BJ (cell line): ENCODE data around the gene ZDHHC18. TPM values are rescaled to one million over a fixed set of nuclear protein-coding genes. Genes with fewer than 3 reads are reported as not detected.
"Not testable (repeated sequence)": the region's sequence is repeated elsewhere in the genome, so short reads cannot be mapped to it uniquely, and the experiment has no call there.

Experiments
- CTCF ChIA-PET: fragments of 350-600 bp; formaldehyde crosslinking; extraction: SDS; loops from one replicate; lab custom pipeline; 2021; ENCODE audit warnings: antibody characterized with exemption, inconsistent platforms; lab: Yijun Ruan, JAX
- POLR2A ChIA-PET: fragments of 300-600 bp; sonication (Branson Sonifier 250); formaldehyde crosslinking; extraction: SDS; loops from one replicate; lab custom pipeline; 2021; ENCODE audit warnings: antibody characterized with exemption; lab: Charles Lee
- DNase-seq: peaks from one replicate; pipeline ENCODE4 v3.0.0-alpha.2; 2011; ENCODE audit warnings: low read depth
- H3K27me3 ChIP-seq: 2 replicates; pipeline ENCODE4 v1.6.0; 2011; ENCODE audit warnings: low read length; ENCODE audit not compliant: control insufficient read depth, insufficient read depth
- H3K36me3 ChIP-seq: 2 replicates; pipeline ENCODE4 v1.5.1; 2011; ENCODE audit warnings: low read length; ENCODE audit not compliant: control insufficient read depth, insufficient read depth
- H3K4me3 ChIP-seq: 2 replicates; pipeline ENCODE4 v1.5.1; 2011; ENCODE audit warnings: low read depth, mild to moderate bottlenecking, control low read depth, low read length
- polyA plus RNA-seq: library from polyadenylated mRNA; depleted of rRNA; stranded (reverse); fragments of >200 nt; gene quantifications from 2 replicates; pipeline ENCODE4 v1.2.3, GENCODE V29; 2011
- TF ChIP-seq, protein P1 (sequence below): IDR thresholded peaks from 2 replicates; pipeline ENCODE4 v1.5.1; 2011; ENCODE audit warnings: low read depth, mild to moderate bottlenecking, control low read depth, inconsistent platforms, low read length, moderate library complexity; ENCODE audit not compliant: insufficient read depth

Gene ZDHHC18
- polyA plus RNA-seq, 1 experiment = 42.1 TPM

DNA sequence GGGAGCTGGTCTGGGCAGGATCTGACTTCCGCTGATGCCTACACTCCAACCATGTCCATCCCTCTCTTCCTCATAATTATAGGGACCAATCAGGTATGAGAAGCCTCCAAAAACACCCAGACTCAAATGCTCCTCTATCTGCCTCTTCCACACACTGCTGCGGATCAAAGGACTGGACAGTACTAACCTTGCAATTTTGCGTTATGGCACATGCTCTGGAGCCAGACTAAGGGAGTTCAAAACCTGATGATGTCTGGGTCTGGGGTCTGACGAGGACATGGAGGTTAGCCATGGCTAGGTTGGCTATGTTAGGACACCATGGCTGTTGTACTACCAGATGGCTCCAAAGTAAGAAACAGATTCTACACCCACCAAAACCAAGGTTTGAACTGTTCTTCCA lies 53.3 kb downstream of the ZDHHC18 start:
- TF ChIP-seq, protein P1, sequence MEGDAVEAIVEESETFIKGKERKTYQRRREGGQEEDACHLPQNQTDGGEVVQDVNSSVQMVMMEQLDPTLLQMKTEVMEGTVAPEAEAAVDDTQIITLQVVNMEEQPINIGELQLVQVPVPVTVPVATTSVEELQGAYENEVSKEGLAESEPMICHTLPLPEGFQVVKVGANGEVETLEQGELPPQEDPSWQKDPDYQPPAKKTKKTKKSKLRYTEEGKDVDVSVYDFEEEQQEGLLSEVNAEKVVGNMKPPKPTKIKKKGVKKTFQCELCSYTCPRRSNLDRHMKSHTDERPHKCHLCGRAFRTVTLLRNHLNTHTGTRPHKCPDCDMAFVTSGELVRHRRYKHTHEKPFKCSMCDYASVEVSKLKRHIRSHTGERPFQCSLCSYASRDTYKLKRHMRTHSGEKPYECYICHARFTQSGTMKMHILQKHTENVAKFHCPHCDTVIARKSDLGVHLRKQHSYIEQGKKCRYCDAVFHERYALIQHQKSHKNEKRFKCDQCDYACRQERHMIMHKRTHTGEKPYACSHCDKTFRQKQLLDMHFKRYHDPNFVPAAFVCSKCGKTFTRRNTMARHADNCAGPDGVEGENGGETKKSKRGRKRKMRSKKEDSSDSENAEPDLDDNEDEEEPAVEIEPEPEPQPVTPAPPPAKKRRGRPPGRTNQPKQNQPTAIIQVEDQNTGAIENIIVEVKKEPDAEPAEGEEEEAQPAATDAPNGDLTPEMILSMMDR = no peak
- ChIA-PET CTCF (interaction anchor here (0.8 to 2.4 kb wide), 5 partner anchors 9 to 29 kb away, joined by 3 to 10 read pairs (median 3); no protein-coding TSS in a partner anchor), POLR2A (interaction anchor here (0.7 kb wide), 1 partner anchor 343 kb away, joined by 4 read pairs; no protein-coding TSS in a partner anchor)
- no peaks in the 10 kb centered on the region for H3K27me3 ChIP-seq
- DNase-seq = no peak
- H3K36me3 ChIP-seq = peaks cover 29% of the 10 kb centered on the region
- no peak overlapping the region for H3K4me3 ChIP-seq

- DNase-seq, H3K27me3 ChIP-seq, POLR2A ChIA-PET, H3K4me3 ChIP-seq: not testable (repeated sequence)
- CTCF ChIA-PET = interaction anchor here (0.7 to 2.5 kb wide), 6 partner anchors 10 to 169 kb away, joined by 3 to 7 read pairs (median 4); no protein-coding TSS in a partner anchor
- H3K36me3 ChIP-seq = peaks cover 38% of the 10 kb centered on the region
Observed at GRCh38 chr1:26881611-26882010, 55.1 kb downstream of the ZDHHC18 start.

DNA sequence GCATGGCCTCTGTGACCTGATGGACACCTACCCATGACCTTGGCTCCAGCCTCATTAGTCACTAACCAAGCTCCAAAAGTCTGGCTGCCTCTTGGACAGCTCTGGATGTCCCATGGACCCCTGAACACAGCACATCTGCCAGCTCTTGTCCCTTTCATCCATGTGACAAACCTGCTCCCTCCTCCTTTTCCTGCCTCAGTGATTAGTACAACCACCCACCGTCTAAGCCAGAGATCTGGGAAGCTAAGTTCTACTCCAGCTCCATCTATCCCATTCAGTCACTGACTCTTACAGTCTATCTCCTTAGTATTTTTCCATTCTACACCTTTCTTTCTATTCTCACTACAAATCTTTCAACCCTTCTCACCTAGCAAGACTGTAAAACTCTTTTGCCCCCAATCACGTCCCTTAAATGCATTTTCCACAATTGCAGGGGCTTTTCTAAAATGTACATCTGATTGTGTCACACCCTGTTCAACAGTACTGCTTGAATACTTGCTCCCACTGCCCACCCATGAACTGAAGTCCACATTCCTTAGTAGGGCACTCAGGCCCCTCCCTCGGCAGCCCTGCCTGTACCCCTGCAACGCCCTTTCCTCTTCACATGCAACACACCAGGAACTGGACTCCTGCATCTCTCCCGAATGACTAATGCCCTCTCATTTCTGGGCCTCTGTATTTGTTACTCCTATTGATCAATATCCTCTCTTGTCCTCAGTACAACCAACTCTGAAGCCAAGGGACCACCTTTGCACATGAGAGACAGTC lies 56.4 kb downstream of the ZDHHC18 start:
- no peak overlapping the region for H3K4me3 ChIP-seq
- H3K36me3 ChIP-seq = peaks cover 34% of the 10 kb centered on the region
- CTCF ChIA-PET = interaction anchor here (0.6 to 2.5 kb wide), 5 partner anchors 9 to 297 kb away, joined by 3 to 7 read pairs (median 3); no protein-coding TSS in a partner anchor
- TF ChIP-seq, protein P1 = no peak
- no peaks in the 10 kb centered on the region for H3K27me3 ChIP-seq
- POLR2A ChIA-PET = no interaction called here
- no peak for DNase-seq

GRCh38 chr1:26887125-26887524 lies 60.6 kb downstream of the ZDHHC18 start:
- POLR2A ChIA-PET = no interaction called here
- Histone ChIP-seq H3K36me3 (peaks cover 32% of the 10 kb centered on the region), H3K4me3 (no peak overlapping the region), H3K27me3 (no peaks in the 10 kb centered on the region)
- TF ChIP-seq, protein P1 = peak; percentile 61
- DNase-seq = no peak
- CTCF ChIA-PET = interaction anchor here (0.6 to 3.8 kb wide), 15 partner anchors 10 to 480 kb away, joined by 3 to 18 read pairs (median 4); partner anchors contain the start of genes MAP3K6 and NR0B2

GRCh38 chr1:26888231-26888630 lies 61.7 kb downstream of the ZDHHC18 start:
- Histone ChIP-seq H3K27me3 (no peaks in the 10 kb centered on the region), H3K4me3 (no peak overlapping the region), H3K36me3 (peaks cover 32% of the 10 kb centered on the region)
- POLR2A ChIA-PET = interaction anchor here (1.1 kb wide), 1 partner anchor 109 kb away, joined by 4 read pairs; no protein-coding TSS in a partner anchor
- DNase-seq = no peak
- TF ChIP-seq, protein P1 = no peak
- CTCF ChIA-PET = interaction anchor here (0.6 to 3.8 kb wide), 11 partner anchors 10 to 479 kb away, joined by 3 to 18 read pairs (median 3); partner anchors contain the start of genes GPATCH3 and MAP3K6
